Mesothelial cell of epicardium (in vitro differentiated cells): ENCODE results near the gene AKT1. TPM values are rescaled to one million over a fixed set of nuclear protein-coding genes. Genes with fewer than 3 reads are reported as not detected.

Experiments
- DNase-seq, 2 experiments: peaks; one replicate each; pipeline ENCODE4 v3.0.0; 2021; ENCODE audit warnings: low spot score in 2 of 2; ENCODE audit not compliant: unreplicated experiment in 2 of 2
- H3K27ac Mint-ChIP-seq: 2 replicates; pipeline ENCODE4 v1.8.0; 2021; ENCODE audit warnings: mixed read lengths
- H3K27me3 Mint-ChIP-seq: 2 replicates; pipeline ENCODE4 v1.8.0; 2021; ENCODE audit warnings: low read depth, mixed read lengths
- H3K36me3 Mint-ChIP-seq: 2 replicates; pipeline ENCODE4 v1.8.0; 2021; ENCODE audit warnings: mixed read lengths
- H3K4me1 Mint-ChIP-seq: 2 replicates; pipeline ENCODE4 v1.8.0; 2021; ENCODE audit warnings: mixed read lengths
- H3K4me3 Mint-ChIP-seq: 2 replicates; pipeline ENCODE4 v1.8.0; 2021; ENCODE audit warnings: mild to moderate bottlenecking, moderate library complexity, mixed read lengths
- H3K9me3 Mint-ChIP-seq: 2 replicates; pipeline ENCODE4 v1.8.0; 2021; ENCODE audit warnings: mixed read lengths
- CTCF ChIP-seq: fragments of 200-600 bp; sonication (generic); IDR thresholded peaks from one replicate; pipeline ENCODE4 v1.5.0; 2021; ENCODE audit warnings: antibody characterized with exemption; ENCODE audit not compliant: unreplicated experiment
- total RNA-seq: library from RNA; stranded (reverse); gene quantifications from 3 replicates; pipeline ENCODE4 v1.2.1, GENCODE V29; 2021

Gene AKT1
- total RNA-seq, 1 donor from 2014 or later = 122 TPM

GRCh38 chr14:104794099-104794498, 1.4 kb downstream of the AKT1 start:
- Mint-ChIP-seq H3K4me3 (peak overlapping the region; percentile 86), H3K4me1 (peaks cover 33% of the 10 kb centered on the region), H3K36me3 (no peaks in the 10 kb centered on the region), H3K27me3 (peaks cover 11% of the 10 kb centered on the region), H3K9me3 (no peaks in the 10 kb centered on the region), H3K27ac (peak overlapping the region; percentile 90)
- TF ChIP-seq CTCF = no peak
- no peak for DNase-seq

GRCh38 chr14:104793703-104793959, 1.9 kb downstream of the AKT1 start:
- no peak for DNase-seq
- H3K27ac Mint-ChIP-seq = peak overlapping the region; percentile 83
- H3K4me3 Mint-ChIP-seq = peak overlapping the region; percentile 86

GRCh38 chr14:104792945-104793702, 2.4 kb downstream of the AKT1 start:
- TF ChIP-seq CTCF = no peak
- Mint-ChIP-seq H3K4me3 (peak overlapping the region; percentile 86), H3K27me3 (peaks cover 6% of the 10 kb centered on the region), H3K27ac (no peak overlapping the region), H3K9me3 (no peaks in the 10 kb centered on the region), H3K36me3 (no peaks in the 10 kb centered on the region), H3K4me1 (peaks cover 28% of the 10 kb centered on the region)
- DNase-seq = no peak

More at GRCh38 chr14:104793703-104793959, 1.9 kb downstream of the AKT1 start:
- TF ChIP-seq CTCF = no peak
- peaks cover 28% of the 10 kb centered on the region for H3K4me1 Mint-ChIP-seq
- peaks cover 9% of the 10 kb centered on the region for H3K27me3 Mint-ChIP-seq
- no peaks in the 10 kb centered on the region for H3K36me3 Mint-ChIP-seq
- H3K9me3 Mint-ChIP-seq = no peaks in the 10 kb centered on the region

- no peak for TF ChIP-seq CTCF
- peaks cover 28% of the 10 kb centered on the region for H3K4me1 Mint-ChIP-seq
- no peak for DNase-seq
- no peak overlapping the region for H3K4me3 Mint-ChIP-seq
- no peaks in the 10 kb centered on the region for H3K36me3 Mint-ChIP-seq
- H3K27me3 Mint-ChIP-seq = peaks cover 3% of the 10 kb centered on the region
- H3K9me3 Mint-ChIP-seq = no peaks in the 10 kb centered on the region
- no peak overlapping the region for H3K27ac Mint-ChIP-seq
Observed at GRCh38 chr14:104792101-104792884, 3.3 kb downstream of the AKT1 start.

- Mint-ChIP-seq H3K4me1 (peaks cover 25% of the 10 kb centered on the region), H3K4me3 (no peak overlapping the region), H3K9me3 (no peaks in the 10 kb centered on the region), H3K27ac (no peak overlapping the region), H3K36me3 (no peaks in the 10 kb centered on the region), H3K27me3 (no peaks in the 10 kb centered on the region)
- no peak for TF ChIP-seq CTCF
- no peak for DNase-seq
Observed at GRCh38 chr14:104791425-104791824, 4.1 kb downstream of the AKT1 start.
